GM12865 (cell line): ENCODE results near the gene HOXD13.

Source experiments
- DNase-seq: peaks from one replicate; pipeline ENCODE4 v3.0.0; 2010; ENCODE audit warnings: low read depth
- H3K4me3 ChIP-seq: 2 replicates; pipeline ENCODE4 v1.5.1; 2011; ENCODE audit warnings: mild to moderate bottlenecking, low read depth, low read length, control low read depth
- TF ChIP-seq, protein P1 (sequence below): IDR thresholded peaks from 2 replicates; pipeline ENCODE4 v1.5.1; 2011; ENCODE audit warnings: low read length, control low read depth, low read depth, inconsistent platforms; ENCODE audit not compliant: insufficient read depth; ENCODE audit errors: missing control alignments

Gene HOXD13

GRCh38 chr2:176096243-176096985 lies 3.9 kb downstream of the HOXD13 start:
- TF ChIP-seq, protein P1, sequence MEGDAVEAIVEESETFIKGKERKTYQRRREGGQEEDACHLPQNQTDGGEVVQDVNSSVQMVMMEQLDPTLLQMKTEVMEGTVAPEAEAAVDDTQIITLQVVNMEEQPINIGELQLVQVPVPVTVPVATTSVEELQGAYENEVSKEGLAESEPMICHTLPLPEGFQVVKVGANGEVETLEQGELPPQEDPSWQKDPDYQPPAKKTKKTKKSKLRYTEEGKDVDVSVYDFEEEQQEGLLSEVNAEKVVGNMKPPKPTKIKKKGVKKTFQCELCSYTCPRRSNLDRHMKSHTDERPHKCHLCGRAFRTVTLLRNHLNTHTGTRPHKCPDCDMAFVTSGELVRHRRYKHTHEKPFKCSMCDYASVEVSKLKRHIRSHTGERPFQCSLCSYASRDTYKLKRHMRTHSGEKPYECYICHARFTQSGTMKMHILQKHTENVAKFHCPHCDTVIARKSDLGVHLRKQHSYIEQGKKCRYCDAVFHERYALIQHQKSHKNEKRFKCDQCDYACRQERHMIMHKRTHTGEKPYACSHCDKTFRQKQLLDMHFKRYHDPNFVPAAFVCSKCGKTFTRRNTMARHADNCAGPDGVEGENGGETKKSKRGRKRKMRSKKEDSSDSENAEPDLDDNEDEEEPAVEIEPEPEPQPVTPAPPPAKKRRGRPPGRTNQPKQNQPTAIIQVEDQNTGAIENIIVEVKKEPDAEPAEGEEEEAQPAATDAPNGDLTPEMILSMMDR, result no peak
- H3K4me3 ChIP-seq, result peak overlapping the region; percentile 46
- no peak for DNase-seq

DNA sequence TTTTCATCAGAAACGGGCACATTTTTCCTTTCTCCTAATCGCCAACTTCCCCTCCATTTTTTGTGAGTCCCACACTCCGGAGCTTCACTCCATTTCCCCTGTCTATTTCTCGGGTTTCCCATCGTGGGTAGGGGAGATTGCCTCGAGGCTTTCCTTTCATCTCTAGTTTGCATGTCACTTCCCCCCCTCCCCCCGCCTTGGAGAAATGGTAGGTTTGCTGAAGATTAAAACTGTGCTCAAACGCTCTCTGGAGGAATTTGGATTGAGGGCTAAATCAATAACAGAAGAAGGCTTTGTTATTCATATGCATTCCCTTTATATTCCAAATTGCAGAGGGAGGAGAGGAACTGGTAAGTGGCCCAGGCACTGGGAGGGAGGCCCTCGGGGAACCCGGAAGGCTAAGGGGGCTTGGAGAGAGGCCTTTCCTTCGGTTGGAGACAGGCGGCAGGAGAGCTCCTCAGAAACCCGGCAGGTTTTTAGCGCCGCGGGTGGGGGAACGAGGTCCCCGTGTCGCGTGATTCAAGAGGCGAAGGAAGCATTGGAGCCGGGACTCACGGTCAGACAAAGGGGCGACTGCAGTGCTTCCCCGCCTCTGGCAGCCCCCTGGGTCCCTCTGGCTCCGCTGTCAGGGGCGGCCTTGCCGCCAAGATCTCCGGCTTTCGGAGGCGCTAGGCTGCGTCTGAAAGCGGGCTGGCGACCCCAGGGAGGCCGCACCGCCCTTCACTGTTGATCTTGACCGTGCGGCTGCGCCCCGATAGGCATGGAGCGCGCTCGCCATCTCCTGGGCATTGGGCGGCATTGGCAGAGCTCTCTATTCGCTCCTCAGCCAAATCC lies 4.7 kb downstream of the HOXD13 start:
- TF ChIP-seq, protein P1, result peak; percentile 93
- peak; percentile 79 for DNase-seq
- H3K4me3 ChIP-seq, result peak overlapping the region; percentile 46

DNA sequence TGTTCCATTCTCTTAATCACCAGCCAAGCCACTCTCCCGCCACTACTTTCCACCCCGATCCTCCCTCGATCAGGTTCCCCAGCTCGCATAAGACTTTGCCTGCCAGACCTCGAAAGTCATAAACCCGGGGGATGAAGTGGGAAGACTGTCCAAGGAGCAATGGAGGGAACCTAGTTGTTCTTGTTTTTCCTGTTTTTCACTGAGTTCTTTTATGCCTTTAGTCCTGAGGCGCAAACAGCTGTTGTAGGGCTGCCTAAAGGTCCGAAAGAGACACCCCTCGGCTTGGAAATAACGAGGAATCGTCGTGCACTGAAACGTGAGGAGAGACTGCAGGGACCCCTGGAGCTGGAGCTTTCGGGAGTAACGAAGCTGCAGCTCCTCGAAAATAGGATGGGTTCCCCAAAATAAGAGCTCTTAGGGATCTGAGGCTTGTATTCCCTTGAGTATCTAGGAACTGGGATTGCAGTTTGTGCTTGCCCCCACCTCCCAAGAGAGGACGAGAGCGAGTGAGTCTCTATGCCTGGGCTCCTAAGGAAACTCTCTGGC lies 5.4 kb downstream of the HOXD13 start:
- H3K4me3 ChIP-seq, result no peak overlapping the region
- TF ChIP-seq, protein P1, result no peak

DNA sequence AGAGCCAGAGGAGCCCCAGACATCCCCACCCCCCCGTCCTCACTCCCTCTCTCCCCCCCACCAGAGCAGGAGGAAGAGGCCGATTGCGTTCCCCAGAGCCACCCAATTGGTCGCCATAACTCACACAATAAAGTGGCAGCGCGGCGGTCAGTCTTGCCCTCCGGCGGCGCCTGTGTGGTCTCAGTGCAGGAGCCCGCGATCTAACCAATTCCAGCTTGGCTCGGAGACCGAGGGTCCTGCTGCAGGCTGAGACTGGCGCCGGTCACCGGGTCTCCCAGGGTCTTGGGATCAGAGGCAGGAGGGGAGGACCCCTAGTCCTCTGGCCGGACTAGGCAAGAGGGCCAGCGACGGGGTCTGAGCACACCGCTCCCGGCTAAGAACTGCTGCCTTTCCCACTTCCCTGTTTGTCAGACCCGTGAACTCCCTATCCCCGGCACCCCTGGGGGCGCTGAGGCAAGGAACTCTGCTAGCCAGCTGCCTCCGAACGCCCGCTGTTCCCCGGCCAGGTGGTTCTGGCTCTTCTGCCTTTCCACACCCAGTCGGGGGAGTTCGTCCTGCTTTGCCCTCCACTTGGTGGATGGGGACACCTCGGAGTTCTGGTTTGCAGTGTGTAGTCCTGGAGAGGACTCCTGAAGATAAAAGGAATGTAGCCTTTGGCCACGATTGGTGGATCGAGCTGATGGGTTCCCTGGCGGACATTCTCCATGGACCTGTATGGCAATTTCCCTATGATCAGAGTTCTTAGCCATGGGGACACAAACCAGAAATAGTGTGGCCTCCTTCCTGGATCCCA lies 6.0 kb downstream of the HOXD13 start:
- TF ChIP-seq, protein P1, result no peak
- no peak for DNase-seq
- H3K4me3 ChIP-seq, result no peak overlapping the region

More for the DNA sequence above, 5.4 kb downstream of the HOXD13 start:
- DNase-seq, result no peak

DNA sequence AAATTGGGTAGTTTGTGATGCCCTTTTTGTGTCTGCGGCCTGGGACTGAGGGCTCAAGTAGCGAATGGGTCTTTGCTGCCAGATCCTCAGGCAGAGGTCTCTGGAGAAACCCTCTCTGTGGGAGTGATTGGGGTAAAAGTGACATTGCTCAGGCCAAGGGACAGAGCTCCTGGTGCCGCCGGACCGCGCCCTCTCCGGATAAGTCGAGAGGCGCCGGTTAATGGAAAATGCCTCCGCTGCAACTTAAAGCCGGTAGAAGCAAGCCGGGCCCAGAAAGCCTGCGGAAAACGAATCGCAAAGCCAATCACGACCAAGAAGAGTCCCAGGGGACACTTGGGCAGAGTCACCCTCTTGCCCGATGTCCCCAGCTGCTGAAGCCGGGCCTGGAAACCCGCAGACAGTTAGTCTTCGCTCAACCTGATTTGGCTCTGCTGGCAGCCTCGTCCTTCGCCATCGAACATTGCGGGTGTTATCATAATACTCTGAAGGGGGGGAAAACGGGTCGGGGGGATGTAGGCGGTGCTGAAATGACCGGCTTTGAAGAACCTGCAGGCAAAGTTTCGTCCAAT lies 6.7 kb downstream of the HOXD13 start:
- no peak for DNase-seq
- TF ChIP-seq, protein P1, result no peak
- H3K4me3 ChIP-seq, result no peak overlapping the region
